Tibial nerve (tissue), 4 donors: ENCODE data around the gene TRNAU1AP. TPM values are rescaled to one million over a fixed set of nuclear protein-coding genes. Genes with fewer than 3 reads are reported as not detected.
A peak's percentile ranks its signal among the peaks of the same experiment; 100 is the strongest.
"Not testable (repeated sequence)": the region's sequence is repeated elsewhere in the genome, so short reads cannot be mapped to it uniquely, and the experiment has no call there.

Experiments used
- DNase-seq, 2 donors: peaks; one replicate each; pipeline ENCODE4 v3.0.0-alpha.2; 2019; ENCODE audit warnings: low spot score in 2 of 2
- H3K27ac ChIP-seq, 4 donors: fragments of 200-600 bp; sonication (generic) in 3 of 4; one replicate each; pipeline ENCODE4 v1.5.1; 2017 to 2019; ENCODE audit warnings: mild to moderate bottlenecking in 1 of 4
- H3K27me3 ChIP-seq, 2 donors: fragments of 200-600 bp; sonication (generic) in 1 of 2; one replicate each; pipeline versions ENCODE4 v1.5.1 to v1.6.0; 2017 to 2019
- H3K36me3 ChIP-seq, 3 donors: fragments of 200-600 bp; sonication (generic); one replicate each; pipeline ENCODE4 v1.5.1; 2018 to 2019
- H3K4me1 ChIP-seq, 4 donors: fragments of 200-600 bp; sonication (generic) in 3 of 4; one replicate each; pipeline ENCODE4 v1.5.1; 2017 to 2019
- H3K4me3 ChIP-seq, 4 donors: fragments of 200-600 bp; sonication (generic) in 3 of 4; one replicate each; pipeline ENCODE4 v1.5.1; 2017 to 2019; ENCODE audit warnings: mild to moderate bottlenecking in 1 of 4, moderate library complexity in 1 of 4
- H3K9me3 ChIP-seq, 4 donors: fragments of 200-600 bp; sonication (generic) in 3 of 4; one replicate each; pipeline ENCODE4 v1.5.1; 2017 to 2019
- CTCF ChIP-seq, 5 experiments: fragments of 200-600 bp in 3 of 5; fragments of 450-650 bp in 2 of 5; sonication (generic) in 3 of 5; IDR thresholded peaks; one replicate each; pipeline ENCODE4 v1.5.1; 2016 to 2019; ENCODE audit warnings: antibody characterized with exemption in 5 of 5, mild to moderate bottlenecking in 3 of 5, moderate library complexity in 2 of 5
- EP300 ChIP-seq, 2 donors: sonication (generic); formaldehyde crosslinking; IDR thresholded peaks; one replicate each; pipeline ENCODE4 v1.6.1; 2017; ENCODE audit warnings: antibody characterized with exemption in 2 of 2, mild to moderate bottlenecking in 1 of 2
- POLR2A ChIP-seq, 2 donors: fragments of 450-650 bp; IDR thresholded peaks; one replicate each; pipeline ENCODE4 v1.6.1; 2017; ENCODE audit warnings: antibody characterized with exemption in 2 of 2, mild to moderate bottlenecking in 2 of 2, moderate library complexity in 2 of 2
- WGBS, 2 donors: methylation state at CpG; one replicate each; pipeline ENCODE4 v1.1.5; 2018; 5-methylcytosine and 5-hydroxymethylcytosine counted together
- total RNA-seq, 4 donors: library from RNA; depleted of rRNA; stranded (reverse); fragments of >200 nt; gene quantifications; one replicate each; pipeline ENCODE4 v1.1.0, GENCODE V29; 2016

TRNAU1AP gene
- total RNA-seq, 4 donors from 2014 or later: 22.6 to 35.2 (median 29.3) TPM

DNA sequence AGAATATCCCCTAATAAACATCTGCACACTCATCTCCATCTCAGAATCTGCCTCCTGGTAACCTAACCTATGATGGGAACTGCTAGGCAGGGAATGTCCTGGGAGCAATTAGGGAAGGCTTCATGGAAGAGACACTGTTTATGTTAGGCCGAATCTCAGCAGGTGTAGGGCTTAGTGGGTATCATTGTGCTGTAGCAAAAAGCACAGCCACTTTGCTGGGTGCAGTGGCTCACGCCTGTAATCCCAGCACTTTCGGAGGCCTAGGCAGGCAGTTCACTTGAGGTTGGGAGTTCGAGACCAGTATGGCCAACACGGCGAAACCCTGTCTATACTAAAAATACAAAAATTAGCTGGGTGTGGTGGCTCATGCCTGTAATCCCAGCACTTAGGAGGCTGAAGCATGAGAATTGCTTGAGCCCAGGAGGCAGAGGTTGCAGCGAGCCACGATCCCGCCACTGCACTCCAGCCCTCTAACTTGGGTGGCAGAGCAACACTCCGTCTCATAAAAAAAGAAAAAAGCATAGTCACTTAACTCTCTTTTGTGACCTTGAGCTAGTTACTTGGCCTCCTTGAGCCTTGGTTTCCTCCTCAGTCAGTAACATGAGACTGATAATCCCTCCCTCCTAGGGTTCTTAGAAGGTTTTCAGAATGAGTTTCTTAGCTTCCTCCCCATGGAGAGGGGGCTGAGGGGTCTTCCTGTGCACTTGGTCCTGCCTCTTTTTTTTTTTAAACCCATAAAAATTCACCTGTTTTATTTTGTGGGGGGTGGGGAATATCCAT, 42.7 kb downstream of the TRNAU1AP start:
- WGBS, 2 donors: 84 to 88% methylated on average over 10 of the region's 10 CpGs
- Histone ChIP-seq H3K9me3 (no peaks in the 10 kb centered on the region), H3K4me1 (peaks cover 0 to 14% (median 4%) of the 10 kb centered on the region in 4 donors), H3K36me3 (peaks cover 0 to 21% (median 3%) of the 10 kb centered on the region in 3 donors), H3K4me3 (no peak overlapping the region), H3K27me3 (no peaks in the 10 kb centered on the region), H3K27ac (no peak overlapping the region)
- TF ChIP-seq POLR2A (IDR thresholded peaks at IDR 0.05) (no peak), CTCF (IDR thresholded peaks at IDR 0.05) (no peak), EP300 (IDR thresholded peaks at IDR 0.05) (no peak)
- DNase-seq: no peak

DNA sequence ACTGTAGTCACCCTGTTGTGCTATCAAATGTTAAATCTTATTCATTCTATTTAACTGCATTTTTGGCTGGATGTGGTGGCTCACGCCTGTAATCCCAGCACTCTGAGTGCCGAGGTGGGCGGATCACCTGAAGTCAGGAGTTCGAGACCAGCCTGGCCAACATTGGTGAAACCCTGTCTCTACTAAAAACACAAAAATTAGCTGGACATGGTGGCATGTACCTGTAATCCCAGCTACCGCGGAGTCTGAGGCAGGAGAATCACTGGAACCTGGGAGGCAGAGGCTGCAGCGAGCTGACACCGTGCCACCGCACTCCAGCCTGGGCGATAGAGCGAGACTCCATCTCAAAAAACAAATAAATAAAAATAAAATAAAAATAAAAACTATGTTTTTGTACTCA, 43.4 kb downstream of the TRNAU1AP start:
- H3K27me3 ChIP-seq, DNase-seq, H3K9me3 ChIP-seq, H3K27ac ChIP-seq, H3K4me3 ChIP-seq: not testable (repeated sequence)
- WGBS, 2 donors: 95% methylated on average over 11 of the region's 11 CpGs
- Histone ChIP-seq H3K4me1 (peaks cover 0 to 14% (median 4%) of the 10 kb centered on the region in 4 donors), H3K36me3 (peaks cover 0 to 27% (median 8%) of the 10 kb centered on the region in 3 donors)

DNA sequence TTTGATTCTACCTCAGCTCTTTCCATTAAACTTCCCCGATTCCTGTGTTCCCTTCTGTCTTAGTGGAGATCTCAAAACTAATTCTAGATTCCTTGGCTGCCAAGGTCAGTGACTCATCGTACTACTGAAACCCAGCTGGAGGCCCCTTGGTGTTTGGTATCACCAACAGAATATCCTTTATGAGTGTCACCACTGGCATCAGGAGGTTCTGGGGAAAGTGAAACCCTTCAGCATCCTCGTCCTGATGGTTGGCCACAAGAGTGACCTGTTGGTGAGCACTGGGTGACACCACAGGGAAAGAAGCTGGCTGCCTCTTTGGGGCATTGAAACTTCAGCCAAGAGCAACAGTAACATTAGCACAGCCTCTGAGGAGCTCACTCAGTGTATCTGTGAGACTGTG, 48.8 kb downstream of the TRNAU1AP start:
- H3K4me3 ChIP-seq: no peak overlapping the region
- no peaks in the 10 kb centered on the region for H3K9me3 ChIP-seq
- WGBS, 2 donors: 52 to 55% methylated on average over 3 of the region's 3 CpGs
- no peak for DNase-seq
- no peaks in the 10 kb centered on the region for H3K27me3 ChIP-seq
- peaks cover 0 to 19% (median 0%) of the 10 kb centered on the region in 4 donors for H3K4me1 ChIP-seq
- peaks cover 0 to 61% (median 23%) of the 10 kb centered on the region in 3 donors for H3K36me3 ChIP-seq
- peak overlapping the region in 1 of 4 donors; percentile 11 for H3K27ac ChIP-seq
- TF ChIP-seq EP300 (IDR thresholded peaks at IDR 0.05) (no peak), POLR2A (IDR thresholded peaks at IDR 0.05) (no peak), CTCF (IDR thresholded peaks at IDR 0.05) (no peak)

DNA sequence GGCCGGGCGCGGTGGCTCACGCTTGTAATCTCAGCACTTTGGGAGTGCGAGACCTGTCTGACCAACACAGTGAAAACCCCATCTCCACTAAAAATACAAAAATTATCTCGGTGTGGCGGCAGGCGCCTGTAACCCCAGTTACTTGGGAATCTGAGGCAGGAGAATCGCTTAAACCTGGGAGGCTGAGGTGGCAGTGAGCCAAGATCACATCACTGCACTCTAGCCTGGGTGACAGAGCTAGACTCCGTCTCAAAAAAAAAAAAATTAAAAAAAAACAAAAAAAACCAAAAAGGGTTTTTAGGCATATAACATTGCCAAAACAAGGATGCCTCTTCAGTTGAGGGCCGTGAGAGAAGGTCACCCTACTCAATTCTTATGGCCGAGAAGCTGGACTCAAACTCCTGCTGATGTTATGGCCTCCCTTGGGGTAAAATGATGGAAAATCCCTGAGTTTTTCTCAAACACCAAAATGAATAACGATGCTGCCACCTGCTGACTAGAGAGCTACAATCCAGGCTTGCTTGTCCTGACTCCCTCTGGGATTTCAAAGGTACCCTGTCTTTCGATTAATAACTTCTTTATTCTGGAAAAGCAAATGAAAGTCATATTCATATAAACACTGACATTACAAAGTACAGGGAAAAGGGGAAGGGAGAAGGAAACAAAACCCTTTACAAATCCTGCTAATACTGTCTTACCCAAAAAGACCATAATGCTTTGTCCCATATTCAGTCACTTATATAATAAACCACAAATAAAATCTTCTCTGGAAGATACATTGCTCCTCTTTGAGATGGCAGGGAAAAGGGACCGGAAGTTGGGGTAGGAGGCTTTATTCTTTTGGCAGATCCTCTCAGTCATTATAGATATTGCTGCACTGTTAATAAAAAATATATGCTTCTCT, 49.9 kb downstream of the TRNAU1AP start:
- WGBS, 2 donors: 64 to 66% methylated on average over 15 of the region's 15 CpGs
- H3K4me1 ChIP-seq: peaks cover 0 to 19% (median 0%) of the 10 kb centered on the region in 4 donors
- no peaks in the 10 kb centered on the region for H3K27me3 ChIP-seq
- peak; percentile 42 to 82 for DNase-seq
- no peak overlapping the region for H3K4me3 ChIP-seq
- H3K36me3 ChIP-seq: peaks cover 0 to 72% (median 23%) of the 10 kb centered on the region in 3 donors
- no peaks in the 10 kb centered on the region for H3K9me3 ChIP-seq
- no peak overlapping the region for H3K27ac ChIP-seq
- peak in 1 of 2 donors; percentile 10 for TF ChIP-seq EP300 (IDR thresholded peaks at IDR 0.05)
- TF ChIP-seq POLR2A (IDR thresholded peaks at IDR 0.05): no peak
- TF ChIP-seq CTCF (IDR thresholded peaks at IDR 0.05): peak; percentile 53 to 76 (median 60)

DNA sequence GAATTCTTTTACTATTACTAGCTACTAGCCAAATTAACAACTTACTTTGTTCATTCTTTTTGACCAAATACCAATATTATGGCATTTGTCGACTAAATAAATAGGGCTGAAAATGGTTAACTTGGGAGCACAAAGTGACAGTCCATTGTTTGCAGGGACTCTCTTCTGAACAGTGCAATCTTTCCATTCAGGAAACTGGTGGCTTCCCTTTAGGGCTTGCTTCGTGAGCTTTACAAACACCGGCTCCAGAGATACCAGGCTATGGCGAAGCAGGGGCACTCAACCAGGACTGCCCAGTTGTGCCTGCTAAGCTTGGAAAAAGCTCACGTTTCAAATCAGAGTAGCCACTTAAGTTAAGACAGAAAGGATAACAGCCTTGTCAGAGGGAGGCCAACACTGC, 51.5 kb downstream of the TRNAU1AP start:
- TF ChIP-seq EP300 (IDR thresholded peaks at IDR 0.05): no peak
- no peak for TF ChIP-seq CTCF (IDR thresholded peaks at IDR 0.05)
- TF ChIP-seq POLR2A (IDR thresholded peaks at IDR 0.05): no peak
- Histone ChIP-seq H3K27me3 (no peaks in the 10 kb centered on the region), H3K4me1 (peaks cover 0 to 19% (median 0%) of the 10 kb centered on the region in 4 donors), H3K4me3 (no peak overlapping the region), H3K36me3 (peaks cover 2 to 85% (median 23%) of the 10 kb centered on the region in 3 donors), H3K27ac (no peak overlapping the region), H3K9me3 (no peaks in the 10 kb centered on the region)
- 89 to 93% methylated on average over 5 of the region's 5 CpGs for WGBS, 2 donors
- no peak for DNase-seq
